C4-2B (cell line): ENCODE measurements around the gene NEDD4.

ENCODE experiments used
- CTCF ChIP-seq: fragments of 450-650 bp; conservative IDR thresholded peaks from 2 replicates; pipeline ENCODE4 v1.5.1; 2017; ENCODE audit warnings: mild to moderate bottlenecking
- ZFX ChIP-seq: fragments of 450-650 bp; IDR thresholded peaks from 2 replicates; pipeline ENCODE4 v1.6.1; 2017

DNA sequence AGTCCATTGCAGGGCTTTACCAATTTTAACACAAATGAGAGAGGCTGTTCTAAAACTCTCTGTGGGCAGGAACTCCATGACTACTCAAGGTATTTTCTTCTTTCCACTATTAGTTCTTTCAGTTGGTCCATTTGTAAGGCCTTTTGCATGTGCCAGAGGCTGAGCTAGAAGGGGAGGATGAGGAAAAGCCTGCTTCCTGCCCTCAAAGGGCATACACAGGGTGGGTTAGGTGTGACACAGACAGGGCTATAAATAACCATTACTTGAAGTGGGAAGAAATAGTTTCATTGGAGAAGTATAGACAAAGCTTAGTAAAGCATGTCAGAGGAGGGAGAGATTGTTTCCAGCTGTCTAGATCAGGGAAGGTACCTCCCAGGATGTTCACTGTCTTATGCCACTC, 198.4 kb downstream of the NEDD4 start:
- TF ChIP-seq CTCF: no peak
- TF ChIP-seq ZFX: no peak
